Measurements from ENCODE around the gene TAMM41.
"Not testable (repeated sequence)": the region's sequence is repeated elsewhere in the genome, so short reads cannot be mapped to it uniquely, and the experiment has no call there.

Gene TAMM41

DNA sequence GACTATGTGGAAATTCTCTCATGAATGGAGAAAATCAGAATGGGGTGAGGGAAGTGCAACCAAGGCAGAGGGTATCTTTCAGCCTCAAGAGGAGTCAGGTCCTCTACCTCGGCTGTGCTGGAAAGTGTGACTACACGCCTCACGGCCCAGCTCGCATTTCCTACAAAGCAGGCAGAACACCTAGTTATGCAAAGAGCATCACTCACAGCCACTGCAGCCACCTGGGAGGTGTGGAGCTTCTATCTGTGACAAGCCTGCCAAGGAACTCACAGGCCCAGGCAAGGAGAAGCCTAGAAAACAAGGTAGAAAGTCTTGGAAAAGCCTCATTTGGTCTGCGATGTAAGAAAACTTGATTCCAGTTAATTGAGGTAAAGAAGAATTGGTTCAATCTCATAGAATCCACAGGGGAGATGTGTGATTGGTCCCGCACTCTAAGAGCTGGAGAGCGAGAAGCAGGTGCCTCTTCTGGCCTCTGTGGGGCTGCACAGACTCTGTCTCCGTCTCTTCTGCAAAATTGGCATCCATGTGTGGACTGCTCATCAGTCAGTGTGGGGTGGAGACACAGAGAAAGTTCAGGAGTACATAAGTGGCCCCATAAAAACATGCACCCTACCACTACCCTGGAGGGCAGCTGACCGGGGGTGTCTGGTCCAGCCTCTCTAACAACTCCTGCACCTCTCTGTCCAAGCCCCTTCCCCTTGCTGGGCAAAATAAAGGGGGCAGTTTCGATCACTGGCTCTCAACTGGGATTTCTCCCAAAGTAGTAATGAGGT, 76.8 kb downstream of the TAMM41 start:
- DNase-seq (ENCODE audit: low read depth in 1 of 2, low spot score in 1 of 2) = no peak

DNA sequence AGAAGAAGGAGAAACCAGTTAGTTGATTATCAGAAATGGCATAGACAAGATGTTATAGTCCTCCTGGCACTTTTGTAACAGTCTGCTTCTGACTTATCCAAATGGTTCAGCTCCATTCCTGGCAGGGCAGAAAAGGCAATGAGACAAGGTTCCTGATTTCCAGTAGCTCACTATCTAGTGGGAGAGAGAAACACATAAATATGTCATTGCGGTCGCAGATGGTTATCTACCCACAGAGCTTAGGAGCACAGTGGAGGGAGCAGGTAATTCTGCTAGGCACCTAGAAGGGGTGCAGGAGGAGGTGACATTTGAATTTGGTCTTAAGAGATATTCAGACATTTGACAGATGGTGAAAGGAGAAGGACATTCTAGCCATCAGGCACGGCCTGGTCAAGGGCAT, 78.1 kb downstream of the TAMM41 start:
- DNase-seq (ENCODE audit: low read depth in 1 of 2, low spot score in 1 of 2) = no peak

DNA sequence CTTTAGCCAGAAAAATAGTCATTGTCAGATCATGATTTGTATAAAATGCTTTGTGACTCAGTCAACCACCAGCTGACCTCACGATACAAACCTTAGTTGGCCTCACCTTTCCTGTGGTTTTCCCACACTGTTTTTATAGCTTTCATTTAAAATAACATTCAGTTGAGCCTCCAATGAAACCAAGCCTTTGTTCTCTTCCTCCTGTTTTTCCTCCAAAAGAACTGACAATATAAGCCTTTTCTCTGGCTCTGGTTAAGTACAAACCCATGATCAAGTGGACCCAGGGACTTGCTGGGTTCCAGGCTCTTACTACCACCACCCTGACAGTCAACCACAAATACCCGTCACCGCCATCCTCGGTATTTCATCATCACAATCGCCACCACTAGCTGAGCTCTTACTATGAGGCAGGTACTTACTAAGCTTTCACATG, 81.7 kb downstream of the TAMM41 start:
- no peak for DNase-seq (ENCODE audit: low read depth in 1 of 2, low spot score in 1 of 2)

DNA sequence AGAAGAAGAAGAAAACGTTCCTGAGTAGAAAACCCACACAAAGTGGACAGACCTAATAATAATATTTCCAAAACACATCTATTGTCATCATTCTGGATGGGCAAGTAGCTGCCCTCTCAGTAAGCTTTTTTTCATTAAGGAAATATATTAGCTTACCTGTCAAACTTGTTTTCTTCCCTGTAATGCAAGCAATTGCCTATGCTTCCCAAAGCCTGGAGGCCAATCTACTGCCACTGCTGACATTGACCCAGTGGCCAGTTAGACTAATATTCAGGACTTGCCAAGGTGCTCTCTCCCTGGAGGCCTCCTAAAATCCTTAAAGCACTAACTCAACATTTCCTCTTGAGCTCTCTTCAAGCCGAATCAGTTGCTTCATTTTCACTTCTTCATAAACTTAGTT, 86.7 kb downstream of the TAMM41 start:
- no peak for DNase-seq (ENCODE audit: low read depth in 1 of 2, low spot score in 1 of 2)

DNA sequence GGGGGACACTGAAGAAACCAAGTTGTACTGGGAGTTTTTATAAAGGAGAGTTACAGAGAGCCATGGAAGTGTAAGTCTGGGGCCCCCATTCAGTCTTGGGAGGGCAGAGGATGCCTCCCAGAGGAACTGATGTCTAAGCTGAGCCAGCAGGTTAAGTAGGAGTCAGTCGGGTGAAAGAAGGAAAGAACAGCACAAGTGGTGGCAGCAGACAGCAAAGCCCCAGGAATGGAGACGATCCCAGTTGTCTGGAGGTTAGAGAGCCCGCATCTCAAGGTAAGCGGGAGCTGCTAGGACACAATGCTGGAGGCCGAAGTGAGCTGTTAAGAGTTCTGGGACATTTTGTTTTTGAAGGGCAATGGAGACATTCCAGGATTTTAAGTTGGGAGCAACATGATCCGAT, 88.8 kb downstream of the TAMM41 start:
- DNase-seq (ENCODE audit: low read depth in 1 of 2, low spot score in 1 of 2) = no peak

DNA sequence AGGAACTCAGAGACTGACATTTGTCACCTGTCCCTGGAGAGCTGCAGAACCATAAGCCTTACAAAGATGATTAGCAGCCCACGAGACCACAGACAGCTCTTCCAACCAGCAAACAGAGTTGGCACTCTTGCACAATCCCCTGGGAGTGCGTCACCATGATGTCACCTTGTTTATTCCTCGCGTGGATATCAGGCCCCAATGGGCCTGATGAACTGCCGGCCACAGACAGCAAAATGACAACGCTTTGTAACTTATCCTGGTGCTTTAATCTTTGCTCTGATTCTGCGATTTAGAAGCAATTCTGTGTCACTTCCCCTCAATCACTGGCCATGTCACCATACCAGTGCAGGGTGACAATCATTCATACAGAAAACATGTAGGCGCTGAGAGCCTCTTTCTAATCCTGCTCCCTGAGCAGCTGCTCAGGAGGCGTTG, 89.2 kb downstream of the TAMM41 start:
- no peak for DNase-seq (ENCODE audit: low read depth in 1 of 2, low spot score in 1 of 2)

DNA sequence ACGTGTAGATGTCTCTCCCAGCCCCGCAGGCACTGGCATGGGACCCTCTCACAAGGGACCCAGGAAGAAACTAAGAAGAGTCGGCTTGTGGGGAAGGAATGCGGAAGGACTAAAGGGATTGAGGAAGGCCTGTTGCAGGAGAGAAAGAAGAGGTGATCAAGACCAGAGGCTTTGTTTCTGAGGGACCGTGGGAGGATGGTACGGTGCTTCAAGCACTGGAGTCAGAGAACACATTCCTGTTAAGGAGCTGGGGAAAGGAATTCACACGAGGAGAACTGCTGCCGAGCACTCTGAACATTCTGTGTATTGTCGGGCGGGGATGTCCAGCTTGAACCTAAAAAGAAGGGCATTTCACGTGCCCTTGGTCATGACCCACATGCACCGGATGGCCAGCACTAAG, 91.4 kb downstream of the TAMM41 start:
- no peak for DNase-seq (ENCODE audit: low read depth in 1 of 2, low spot score in 1 of 2)

DNA sequence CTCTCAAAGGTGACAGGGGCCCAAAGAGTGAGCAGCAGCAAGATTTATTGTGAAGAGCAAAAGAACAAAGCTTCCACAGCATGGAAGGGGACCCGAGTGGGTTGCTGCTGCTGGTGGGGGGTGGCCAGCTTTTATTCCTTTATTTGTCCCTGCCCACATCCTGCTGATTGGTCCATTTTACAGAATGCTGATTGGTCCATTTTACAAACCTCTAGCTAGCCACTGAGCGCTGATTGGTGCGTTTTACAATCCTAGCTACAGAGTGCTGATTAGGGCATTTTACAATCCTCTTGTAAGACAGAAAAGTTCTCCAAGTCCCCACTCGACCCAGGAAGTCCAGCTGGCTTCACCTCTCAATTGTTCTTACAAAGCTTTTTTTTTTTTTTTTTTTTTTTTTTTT, 94.4 kb downstream of the TAMM41 start:
- not testable (repeated sequence) for DNase-seq (ENCODE audit: low read depth in 1 of 2, low spot score in 1 of 2)

DNA sequence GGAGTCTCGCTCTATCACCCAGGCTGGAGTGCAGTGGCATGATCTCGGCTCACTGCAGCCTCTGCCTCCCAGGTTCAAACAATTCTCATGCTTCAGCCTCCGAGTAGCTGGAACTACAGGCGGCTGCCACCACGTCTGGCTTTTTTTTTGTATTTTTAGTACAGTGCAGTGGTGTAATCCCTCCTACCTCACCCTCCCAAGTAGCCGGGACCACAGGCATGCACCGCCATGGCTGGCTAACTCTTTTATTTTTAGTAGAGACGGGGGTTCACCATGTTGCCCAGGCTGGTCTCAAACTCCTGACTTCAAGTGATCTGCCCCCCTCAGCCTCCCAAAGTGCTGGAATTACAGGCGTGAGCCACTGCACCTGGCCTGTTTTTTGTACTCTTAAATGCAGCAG, 98.4 kb downstream of the TAMM41 start:
- DNase-seq (ENCODE audit: low read depth in 1 of 2, low spot score in 1 of 2) = not testable (repeated sequence)

Measured in activated CD4-positive, alpha-beta T cell treated with anti-CD3 and anti-CD28 coated beads, Interleukin-2, amount 50 U/mL, for 24 hours (primary cell).